IMR-90 (cell line): ENCODE data around the gene NOD2. TPM values are rescaled to one million over a fixed set of nuclear protein-coding genes. Genes with fewer than 3 reads are reported as not detected.

Experiments used
- ATAC-seq: fragments of 200-7000 bp; cut with Tn5 transposase; 2 replicates; pipeline ENCODE4 v1.9.1; 2020; ENCODE audit warnings: low read depth, mild to moderate bottlenecking, moderate library complexity
- BruUV-seq: library from RNA; stranded (reverse); fragments of 400-500 nt; replicated peaks from 2 replicates; lab custom pipeline; 2021; lab: Mats Ljungman, UMichigan
- CTCF ChIA-PET: fragments of 300-600 bp; formaldehyde crosslinking; extraction: SDS; loops from one replicate; lab custom pipeline; 2021; ENCODE audit warnings: antibody characterized with exemption; lab: Yijun Ruan, JAX
- POLR2A ChIA-PET: fragments of 300-600 bp; sonication (Branson Sonifier 250); formaldehyde crosslinking; loops from one replicate; lab custom pipeline; 2022; ENCODE audit warnings: antibody characterized with exemption; ENCODE audit not compliant: unreplicated experiment; lab: Charles Lee
- DNase-seq: peaks from one replicate; pipeline ENCODE4 v3.0.0; 2013
- H2AFZ ChIP-seq: replicated peaks from 2 replicates; pipeline ENCODE3; 2013; ENCODE audit warnings: low read length, mild to moderate bottlenecking; ENCODE audit not compliant: poor library complexity
- H2AK5ac ChIP-seq: 2 replicates; pipeline ENCODE4 v1.6.1; 2013; ENCODE audit warnings: low read depth, low read length, inconsistent platforms
- H2AK9ac ChIP-seq: replicated peaks from 2 replicates; pipeline ENCODE3; 2013; ENCODE audit warnings: mild to moderate bottlenecking, low read depth, low read length, moderate library complexity; ENCODE audit not compliant: poor library complexity
- H2BK120ac ChIP-seq: 2 replicates; pipeline ENCODE4 v1.6.1; 2013; ENCODE audit warnings: low read depth, low read length, inconsistent platforms
- H2BK15ac ChIP-seq: 3 replicates; pipeline ENCODE4 v1.6.1; 2013; ENCODE audit warnings: low read depth, low read length, inconsistent platforms
- H2BK20ac ChIP-seq: 2 replicates; pipeline ENCODE4 v1.6.1; 2013; ENCODE audit warnings: low read depth, mild to moderate bottlenecking, inconsistent platforms, low read length, moderate library complexity
- H2BK5ac ChIP-seq: 2 replicates; pipeline ENCODE4 v1.6.1; 2013; ENCODE audit warnings: mild to moderate bottlenecking, low read depth, low read length, inconsistent platforms; ENCODE audit not compliant: poor library complexity, severe bottlenecking
- H3K14ac ChIP-seq: replicated peaks from 2 replicates; pipeline ENCODE4 v1.6.1; 2013; ENCODE audit warnings: low read depth, low read length, inconsistent platforms
- H3K18ac ChIP-seq: 2 replicates; pipeline ENCODE4 v1.6.1; 2013; ENCODE audit warnings: low read depth, low read length, control low read depth
- H3K23ac ChIP-seq: 2 replicates; pipeline ENCODE4 v1.6.1; 2013; ENCODE audit warnings: low read depth, low read length, inconsistent platforms
- H3K27ac ChIP-seq: 2 replicates; pipeline ENCODE4 v1.5.1; 2013; ENCODE audit warnings: mild to moderate bottlenecking, control low read depth, low read length; ENCODE audit not compliant: insufficient read depth
- H3K27me3 ChIP-seq: 2 replicates; pipeline ENCODE4 v1.6.1; 2013; ENCODE audit warnings: low read length; ENCODE audit not compliant: control insufficient read depth, insufficient read depth
- H3K36me3 ChIP-seq: 2 replicates; pipeline ENCODE4 v1.6.1; 2013; ENCODE audit warnings: low read length, mixed read lengths; ENCODE audit not compliant: control insufficient read depth, insufficient read depth
- H3K4ac ChIP-seq: 2 replicates; pipeline ENCODE4 v1.6.1; 2013; ENCODE audit warnings: low read depth, low read length, inconsistent platforms
- H3K4me1 ChIP-seq: 2 replicates; pipeline ENCODE4 v1.6.1; 2013; ENCODE audit warnings: low read length, mixed read lengths; ENCODE audit not compliant: control insufficient read depth, insufficient read depth
- H3K4me2 ChIP-seq: 2 replicates; pipeline ENCODE4 v1.6.1; 2013; ENCODE audit warnings: low read depth, mild to moderate bottlenecking, control low read depth, low read length, moderate library complexity
- H3K4me3 ChIP-seq: 2 replicates; pipeline ENCODE4 v1.5.1; 2013; ENCODE audit warnings: low read depth, mild to moderate bottlenecking, control low read depth, low read length, moderate library complexity; ENCODE audit not compliant: insufficient read depth
- H3K56ac ChIP-seq: 2 replicates; pipeline ENCODE4 v1.6.1; 2013; ENCODE audit warnings: low read length, inconsistent platforms; ENCODE audit not compliant: insufficient read depth; ENCODE audit errors: extremely low read depth
- H3K79me1 ChIP-seq, 2 experiments: 2 replicates each; pipeline ENCODE4 v1.6.1; 2013; ENCODE audit warnings: low read length in 2 of 2, inconsistent platforms in 1 of 2, low read depth in 1 of 2
- H3K9ac ChIP-seq: 2 replicates; pipeline ENCODE4 v1.6.1; 2013; ENCODE audit warnings: low read depth, low read length, control low read depth
- H3K9me1 ChIP-seq: 2 replicates; pipeline ENCODE4 v1.6.1; 2013; ENCODE audit warnings: low read length, inconsistent platforms; ENCODE audit not compliant: insufficient read depth
- H3K9me3 ChIP-seq: 2 replicates; pipeline ENCODE4 v1.6.1; 2013; ENCODE audit warnings: low read length; ENCODE audit not compliant: control insufficient read depth, insufficient read depth
- H4K20me1 ChIP-seq: 2 replicates; pipeline ENCODE4 v1.6.1; 2013; ENCODE audit warnings: low read length, inconsistent platforms; ENCODE audit not compliant: insufficient read depth
- H4K5ac ChIP-seq: 2 replicates; pipeline ENCODE4 v1.6.1; 2013; ENCODE audit warnings: mild to moderate bottlenecking, low read depth, low read length, control low read depth
- H4K8ac ChIP-seq, 2 experiments: 2 replicates each; pipeline ENCODE4 v1.6.1; 2013; ENCODE audit warnings: low read depth in 2 of 2, low read length in 2 of 2, control low read depth in 1 of 2, inconsistent platforms in 1 of 2
- H4K91ac ChIP-seq: 2 replicates; pipeline ENCODE4 v1.6.1; 2013; ENCODE audit warnings: low read depth, low read length, inconsistent platforms; ENCODE audit not compliant: insufficient read depth
- BHLHE40 ChIP-seq: fragments of 150-350 bp; IDR thresholded peaks from 2 replicates; pipeline ENCODE4 v1.6.1; 2016; ENCODE audit warnings: mild to moderate bottlenecking, low read depth, low read length
- CHD1 ChIP-seq: IDR thresholded peaks from 2 replicates; pipeline ENCODE4 v1.6.1; 2012; ENCODE audit warnings: low read depth, low read length, improper control_type of control experiment
- FOS ChIP-seq: fragments of 150-350 bp; IDR thresholded peaks from 2 replicates; pipeline ENCODE4 v1.6.1; 2016; ENCODE audit warnings: low read depth, low read length
- MAFK ChIP-seq: IDR thresholded peaks from 2 replicates; pipeline ENCODE4 v1.6.1; 2012; ENCODE audit warnings: low read depth, low read length, improper control_type of control experiment
- MAZ ChIP-seq: IDR thresholded peaks from 2 replicates; pipeline ENCODE4 v1.6.1; 2012; ENCODE audit warnings: low read depth, mild to moderate bottlenecking, low read length, improper control_type of control experiment, moderate library complexity, borderline replicate concordance
- MXI1 ChIP-seq: IDR thresholded peaks from 2 replicates; pipeline ENCODE4 v1.6.1; 2012; ENCODE audit warnings: low read depth, mild to moderate bottlenecking, low read length, moderate library complexity, borderline replicate concordance
- NFE2L2 ChIP-seq: fragments of 150-350 bp; IDR thresholded peaks from 2 replicates; pipeline ENCODE4 v1.6.1; 2016; ENCODE audit warnings: low read depth, mild to moderate bottlenecking, low read length
- POLR2A ChIP-seq: IDR thresholded peaks from 2 replicates; pipeline ENCODE4 v1.6.1; 2012; ENCODE audit warnings: mild to moderate bottlenecking, low read depth, low read length
- RAD21 ChIP-seq: IDR thresholded peaks from 2 replicates; pipeline ENCODE4 v1.6.1; 2012; ENCODE audit warnings: low read length, improper control_type of control experiment
- RCOR1 ChIP-seq: IDR thresholded peaks from 2 replicates; pipeline ENCODE4 v1.6.1; 2012; ENCODE audit warnings: mild to moderate bottlenecking, low read length, improper control_type of control experiment; ENCODE audit not compliant: insufficient replicate concordance
- RFX5 ChIP-seq: IDR thresholded peaks from 2 replicates; pipeline ENCODE4 v1.8.0; 2012; ENCODE audit warnings: low read depth, mild to moderate bottlenecking, low read length, moderate library complexity
- SMC3 ChIP-seq: fragments of 150-350 bp; IDR thresholded peaks from 2 replicates; pipeline ENCODE4 v1.6.1; 2016; ENCODE audit warnings: low read depth, mild to moderate bottlenecking, antibody characterized with exemption, low read length, moderate library complexity
- WGBS, 2 experiments: methylation state at CpG; one replicate each; pipeline versions ENCODE4 v1.1.5 to v1.1.7; 2013; ENCODE audit warnings: missing lambda C conversion rate in 2 of 2; ENCODE audit not compliant: insufficient read length in 1 of 2; ENCODE audit errors: extremely low coverage in 2 of 2; 5-methylcytosine and 5-hydroxymethylcytosine counted together
- dilution Hi-C: fragments of 300-500 bp; cut with HindIII; formaldehyde crosslinking; loops from one replicate; pipeline ENCODE4 v1.14.3; 2018; ENCODE audit warnings: low sequenced_read_pairs; ENCODE audit not compliant: unreplicated experiment
- in situ Hi-C: fragments of 300-500 bp; cut with MboI; formaldehyde crosslinking; loops from 3 replicates; pipeline ENCODE4 v1.14.3; 2019; ENCODE audit warnings: low sequenced_read_pairs, inconsistent platforms, mixed read lengths
- intact Hi-C: fragments of 100-400 bp; cut with micrococcal nuclease; formaldehyde crosslinking; loops from 2 replicates; pipeline ENCODE4 v1.10.0; 2022
- polyA plus RNA-seq, 3 experiments: library from polyadenylated mRNA; depleted of rRNA; stranded (reverse); fragments of >200 nt; gene quantifications; 2 replicates each; pipeline ENCODE4 v1.2.3, GENCODE V29; 2012; ENCODE audit warnings: low replicate concordance in 1 of 3
- total RNA-seq: library from RNA; depleted of rRNA; stranded (reverse); fragments of >200 nt; gene quantifications from 2 replicates; pipeline ENCODE4 v1.2.3, GENCODE V29; 2012
- TF ChIP-seq, protein P1 (sequence below): conservative IDR thresholded peaks from 2 replicates; pipeline ENCODE4 v1.5.1; 2012; ENCODE audit warnings: mild to moderate bottlenecking, low read depth, low read length, improper control_type of control experiment
- TF ChIP-seq, protein P2 (sequence below): fragments of 150-350 bp; IDR thresholded peaks from 2 replicates; pipeline ENCODE4 v1.6.1; 2016; ENCODE audit warnings: low read depth, mild to moderate bottlenecking, low read length, moderate library complexity, borderline replicate concordance
- TF ChIP-seq, protein P3 (sequence below): fragments of 150-350 bp; IDR thresholded peaks from 2 replicates; pipeline ENCODE4 v1.6.1; 2017; ENCODE audit warnings: mild to moderate bottlenecking, antibody characterized with exemption, low read length, low read depth

Gene NOD2
- total and polyA plus RNA-seq, 2 of the 4 experiments (the other 2 are of a cell fraction) = not detected

DNA sequence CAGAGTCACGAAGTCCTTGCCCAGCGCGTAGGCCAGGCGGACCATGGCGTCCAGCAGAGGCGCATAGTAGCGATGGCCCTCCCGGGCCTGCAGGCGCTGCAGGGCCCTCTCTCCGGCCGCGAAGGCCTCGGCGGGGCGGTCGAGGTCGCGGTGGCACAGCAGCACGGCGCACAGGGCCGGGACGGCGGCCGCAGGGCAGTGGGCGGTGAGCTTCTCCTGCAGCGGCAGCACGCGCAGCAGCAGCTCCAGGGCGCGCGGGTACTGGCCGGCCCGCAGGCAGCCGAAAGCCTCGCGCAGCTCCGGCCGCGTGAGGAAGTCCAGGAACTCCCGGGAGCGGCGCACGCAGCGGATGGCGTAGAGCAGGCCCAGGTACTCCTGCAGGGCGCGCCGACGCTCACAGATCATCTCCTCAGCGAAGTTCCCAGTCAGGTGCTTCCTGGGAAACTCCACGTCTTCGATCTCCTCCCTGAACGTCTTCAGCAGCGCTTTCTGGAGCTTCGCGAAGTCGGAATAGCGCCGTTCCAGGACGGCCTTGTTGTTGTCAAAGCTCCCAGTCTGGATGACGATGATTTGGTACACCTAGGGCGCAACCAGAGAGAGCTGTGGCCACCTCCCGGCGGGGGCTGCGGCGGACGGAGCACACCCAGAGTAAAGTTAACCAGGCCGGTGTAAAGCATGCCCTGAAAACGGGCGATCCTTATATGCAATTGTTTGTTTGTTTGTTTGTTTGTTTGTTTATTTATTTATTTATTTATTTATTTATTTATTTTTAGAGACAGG lies 19.7 kb upstream of the NOD2 start:
- Histone ChIP-seq H2AFZ (no peak overlapping the region), H4K8ac (no peak overlapping the region), H2BK5ac (no peak overlapping the region), H3K23ac (no peak overlapping the region), H4K20me1 (no peaks in the 10 kb centered on the region), H3K27me3 (peaks cover 5% of the 10 kb centered on the region), H3K4me3 (no peak overlapping the region), H3K9ac (no peak overlapping the region), H3K4ac (no peak overlapping the region), H2AK5ac (no peak overlapping the region), H4K91ac (no peak overlapping the region), H3K36me3 (no peaks in the 10 kb centered on the region), H4K5ac (no peak overlapping the region), H3K18ac (no peak overlapping the region), H2BK120ac (no peak overlapping the region), H3K4me1 (no peaks in the 10 kb centered on the region), H3K4me2 (no peak overlapping the region), H3K27ac (no peak overlapping the region), H3K9me1 (no peaks in the 10 kb centered on the region), H3K79me1 (no peaks in the 10 kb centered on the region), H2AK9ac (no peak overlapping the region), H3K56ac (no peak overlapping the region), H2BK15ac (no peak overlapping the region), H2BK20ac (no peak overlapping the region), H3K14ac (no peak overlapping the region), H3K9me3 (peaks cover 23% of the 10 kb centered on the region)
- in situ Hi-C loops (loop anchor here (25.0 kb wide), 1 partner anchor 461 kb away; no protein-coding TSS in a partner anchor), intact Hi-C loops (no loop called here), dilution Hi-C loops (no loop called here)
- WGBS, 2 experiments = 48% methylated on average over 38 of the region's 70 CpGs; no CpG with 5 or more reads in 1 of the 2 experiments
- no peak for DNase-seq
- CTCF ChIA-PET = no interaction called here
- POLR2A ChIA-PET = no interaction called here
- BruUV-seq = no TSS peak
- no peak for ATAC-seq
- no peak for TF ChIP-seq RCOR1
- no peak for TF ChIP-seq SMC3
- no peak for TF ChIP-seq FOS
- no peak for TF ChIP-seq MAZ
- TF ChIP-seq RAD21 = no peak
- TF ChIP-seq, protein P1, sequence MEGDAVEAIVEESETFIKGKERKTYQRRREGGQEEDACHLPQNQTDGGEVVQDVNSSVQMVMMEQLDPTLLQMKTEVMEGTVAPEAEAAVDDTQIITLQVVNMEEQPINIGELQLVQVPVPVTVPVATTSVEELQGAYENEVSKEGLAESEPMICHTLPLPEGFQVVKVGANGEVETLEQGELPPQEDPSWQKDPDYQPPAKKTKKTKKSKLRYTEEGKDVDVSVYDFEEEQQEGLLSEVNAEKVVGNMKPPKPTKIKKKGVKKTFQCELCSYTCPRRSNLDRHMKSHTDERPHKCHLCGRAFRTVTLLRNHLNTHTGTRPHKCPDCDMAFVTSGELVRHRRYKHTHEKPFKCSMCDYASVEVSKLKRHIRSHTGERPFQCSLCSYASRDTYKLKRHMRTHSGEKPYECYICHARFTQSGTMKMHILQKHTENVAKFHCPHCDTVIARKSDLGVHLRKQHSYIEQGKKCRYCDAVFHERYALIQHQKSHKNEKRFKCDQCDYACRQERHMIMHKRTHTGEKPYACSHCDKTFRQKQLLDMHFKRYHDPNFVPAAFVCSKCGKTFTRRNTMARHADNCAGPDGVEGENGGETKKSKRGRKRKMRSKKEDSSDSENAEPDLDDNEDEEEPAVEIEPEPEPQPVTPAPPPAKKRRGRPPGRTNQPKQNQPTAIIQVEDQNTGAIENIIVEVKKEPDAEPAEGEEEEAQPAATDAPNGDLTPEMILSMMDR = no peak
- no peak for TF ChIP-seq BHLHE40
- TF ChIP-seq, protein P2, sequence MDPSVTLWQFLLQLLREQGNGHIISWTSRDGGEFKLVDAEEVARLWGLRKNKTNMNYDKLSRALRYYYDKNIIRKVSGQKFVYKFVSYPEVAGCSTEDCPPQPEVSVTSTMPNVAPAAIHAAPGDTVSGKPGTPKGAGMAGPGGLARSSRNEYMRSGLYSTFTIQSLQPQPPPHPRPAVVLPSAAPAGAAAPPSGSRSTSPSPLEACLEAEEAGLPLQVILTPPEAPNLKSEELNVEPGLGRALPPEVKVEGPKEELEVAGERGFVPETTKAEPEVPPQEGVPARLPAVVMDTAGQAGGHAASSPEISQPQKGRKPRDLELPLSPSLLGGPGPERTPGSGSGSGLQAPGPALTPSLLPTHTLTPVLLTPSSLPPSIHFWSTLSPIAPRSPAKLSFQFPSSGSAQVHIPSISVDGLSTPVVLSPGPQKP = no peak
- TF ChIP-seq RFX5 = no peak
- TF ChIP-seq NFE2L2 = no peak
- TF ChIP-seq POLR2A = no peak
- TF ChIP-seq MXI1 = no peak
- TF ChIP-seq, protein P3, sequence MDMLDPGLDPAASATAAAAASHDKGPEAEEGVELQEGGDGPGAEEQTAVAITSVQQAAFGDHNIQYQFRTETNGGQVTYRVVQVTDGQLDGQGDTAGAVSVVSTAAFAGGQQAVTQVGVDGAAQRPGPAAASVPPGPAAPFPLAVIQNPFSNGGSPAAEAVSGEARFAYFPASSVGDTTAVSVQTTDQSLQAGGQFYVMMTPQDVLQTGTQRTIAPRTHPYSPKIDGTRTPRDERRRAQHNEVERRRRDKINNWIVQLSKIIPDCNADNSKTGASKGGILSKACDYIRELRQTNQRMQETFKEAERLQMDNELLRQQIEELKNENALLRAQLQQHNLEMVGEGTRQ = no peak
- TF ChIP-seq CHD1 = no peak
- no peak for TF ChIP-seq MAFK
